HCT116 (cell line): ENCODE results near the gene SBF2.

Experiments used
- CBX3 ChIP-seq: IDR thresholded peaks from 2 replicates; pipeline ENCODE4 v1.6.1; 2012; ENCODE audit warnings: low read depth
- CTCF ChIP-seq, 3 experiments: fragments of 200-600 bp in 1 of 3; sonication (generic) in 1 of 3; IDR thresholded peaks in 2 of 3; conservative IDR thresholded peaks in 1 of 3; 2 replicates each; pipeline ENCODE4 v1.5.1; 2012 to 2017; ENCODE audit warnings: low read depth in 2 of 3, low read length in 2 of 3, antibody characterized with exemption in 1 of 3, borderline replicate concordance in 1 of 3, control low read depth in 1 of 3, mild to moderate bottlenecking in 1 of 3, mixed read lengths in 1 of 3, mixed run types in 1 of 3, moderate library complexity in 1 of 3; ENCODE audit not compliant: insufficient read depth in 1 of 3
- EGR1 ChIP-seq: IDR thresholded peaks from 2 replicates; pipeline ENCODE4 v1.6.1; 2012; ENCODE audit warnings: low read depth
- EZH2 ChIP-seq: fragments of 200-600 bp; sonication (generic); IDR thresholded peaks from 2 replicates; pipeline ENCODE4 v1.6.1; 2017; ENCODE audit warnings: antibody characterized with exemption, mixed run types
- EZH2phosphoT487 ChIP-seq: fragments of 200-600 bp; IDR thresholded peaks from 2 replicates; pipeline ENCODE4 v1.6.1; 2018; ENCODE audit warnings: antibody characterized with exemption, borderline replicate concordance
- POLR2A ChIP-seq: IDR thresholded peaks from 2 replicates; pipeline ENCODE4 v1.7.0; 2011; ENCODE audit warnings: borderline replicate concordance; ENCODE audit not compliant: insufficient read depth, insufficient read length; ENCODE audit errors: extremely low read depth
- RAD21 ChIP-seq: IDR thresholded peaks from 2 replicates; pipeline ENCODE4 v1.6.1; 2012; ENCODE audit warnings: low read depth, mild to moderate bottlenecking
- SP1 ChIP-seq: IDR thresholded peaks from 2 replicates; pipeline ENCODE4 v1.6.1; 2012; ENCODE audit warnings: low read depth
- ZBTB33 ChIP-seq: IDR thresholded peaks from 2 replicates; pipeline ENCODE4 v1.6.1; 2011; ENCODE audit warnings: mild to moderate bottlenecking, low read length, moderate library complexity; ENCODE audit not compliant: insufficient replicate concordance; ENCODE audit errors: extremely low read depth

GRCh38 chr11:10232756-10233155, 61.3 kb downstream of the SBF2 start:
- TF ChIP-seq CTCF (IDR thresholded peaks at IDR 0.05 in 2 of 3, conservative IDR thresholded peaks at IDR 0.05 in 1 of 3; ENCODE audit: borderline replicate concordance in 1 of 3, insufficient read depth in 1 of 3, low read depth in 2 of 3, low read length in 2 of 3) (no peak), RAD21 (no peak), EGR1 (no peak), SP1 (no peak), EZH2 (no peak), POLR2A (no peak), EZH2phosphoT487 (no peak), ZBTB33 (no peak), CBX3 (no peak)
